ENCODE results near the gene ZDHHC7.
A peak's percentile ranks its signal among the peaks of the same experiment; 100 is the strongest.

Gene ZDHHC7

DNA sequence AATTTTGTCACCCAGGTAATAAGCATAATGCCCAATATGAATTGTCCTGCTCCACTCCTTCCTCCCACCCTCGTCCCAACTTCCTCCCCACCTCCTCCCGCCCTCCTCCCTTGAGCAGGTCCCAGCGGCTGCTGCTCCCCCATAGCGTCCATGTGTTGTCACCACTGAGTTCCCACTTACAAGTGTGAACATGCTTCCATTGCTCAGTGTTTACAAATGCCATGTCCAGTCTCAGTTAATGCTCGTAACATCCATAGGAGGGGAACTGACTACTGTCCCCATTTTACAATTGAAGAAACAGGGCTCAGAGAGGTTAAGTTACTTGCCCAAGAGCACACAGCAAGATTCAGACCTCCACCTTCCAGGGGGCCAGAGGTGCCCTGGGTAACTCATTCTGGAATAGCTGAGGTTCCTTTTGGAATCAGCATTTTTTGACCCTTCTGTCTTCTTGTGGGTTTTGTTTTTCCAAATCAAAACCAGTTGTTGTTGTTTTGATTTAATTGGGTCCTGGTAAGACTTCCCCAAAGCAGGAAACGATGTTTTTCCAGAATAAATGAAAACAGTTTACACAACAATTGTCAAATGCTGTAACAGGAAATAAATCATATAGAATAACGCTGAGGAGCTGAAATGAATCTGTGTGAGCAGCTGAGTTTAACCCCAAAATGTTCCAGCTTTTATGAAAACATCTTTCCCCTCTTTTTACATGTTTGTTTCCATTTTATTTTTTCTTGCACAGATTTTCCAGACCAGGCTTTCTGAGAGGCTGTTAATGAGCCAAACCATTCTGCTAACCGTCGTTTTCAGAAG is 73.9 kb downstream of the ZDHHC7 start:
- Mint-ChIP-seq H3K27ac (no peak overlapping the region), H3K4me3 (no peak overlapping the region), H3K9me3 (no peaks in the 10 kb centered on the region), H3K4me1 (no peaks in the 10 kb centered on the region), H3K27me3 (peaks cover 39% of the 10 kb centered on the region), H3K36me3 (no peaks in the 10 kb centered on the region)
- ATAC-seq: no peak

GRCh38 chr16:84933774-84934631 is 77.3 kb downstream of the ZDHHC7 start:
- H3K4me3 Mint-ChIP-seq: no peak overlapping the region
- H3K9me3 Mint-ChIP-seq: peaks cover 9% of the 10 kb centered on the region
- ATAC-seq: no peak
- no peaks in the 10 kb centered on the region for H3K36me3 Mint-ChIP-seq
- no peak overlapping the region for H3K27ac Mint-ChIP-seq
- H3K4me1 Mint-ChIP-seq: no peaks in the 10 kb centered on the region
- peaks cover 9% of the 10 kb centered on the region for H3K27me3 Mint-ChIP-seq

- no peak overlapping the region for H3K27ac Mint-ChIP-seq
- H3K4me3 Mint-ChIP-seq: no peak overlapping the region
- H3K9me3 Mint-ChIP-seq: peaks cover 9% of the 10 kb centered on the region
- ATAC-seq: no peak
- no peaks in the 10 kb centered on the region for H3K4me1 Mint-ChIP-seq
- peaks cover 3% of the 10 kb centered on the region for H3K27me3 Mint-ChIP-seq
- H3K36me3 Mint-ChIP-seq: no peaks in the 10 kb centered on the region
These were observed 78.7 kb downstream of the ZDHHC7 start for GRCh38 chr16:84932681-84933080.

GRCh38 chr16:84931506-84931905 is 79.8 kb downstream of the ZDHHC7 start:
- Mint-ChIP-seq H3K4me1 (no peaks in the 10 kb centered on the region), H3K4me3 (no peak overlapping the region), H3K36me3 (no peaks in the 10 kb centered on the region), H3K27ac (no peak overlapping the region), H3K27me3 (no peaks in the 10 kb centered on the region), H3K9me3 (peaks cover 9% of the 10 kb centered on the region)
- ATAC-seq: no peak

GRCh38 chr16:84931107-84931494 is 80.2 kb downstream of the ZDHHC7 start:
- H3K27me3 Mint-ChIP-seq: no peaks in the 10 kb centered on the region
- no peak overlapping the region for H3K27ac Mint-ChIP-seq
- no peaks in the 10 kb centered on the region for H3K36me3 Mint-ChIP-seq
- no peak for ATAC-seq
- peaks cover 9% of the 10 kb centered on the region for H3K9me3 Mint-ChIP-seq
- no peaks in the 10 kb centered on the region for H3K4me1 Mint-ChIP-seq
- H3K4me3 Mint-ChIP-seq: no peak overlapping the region

DNA sequence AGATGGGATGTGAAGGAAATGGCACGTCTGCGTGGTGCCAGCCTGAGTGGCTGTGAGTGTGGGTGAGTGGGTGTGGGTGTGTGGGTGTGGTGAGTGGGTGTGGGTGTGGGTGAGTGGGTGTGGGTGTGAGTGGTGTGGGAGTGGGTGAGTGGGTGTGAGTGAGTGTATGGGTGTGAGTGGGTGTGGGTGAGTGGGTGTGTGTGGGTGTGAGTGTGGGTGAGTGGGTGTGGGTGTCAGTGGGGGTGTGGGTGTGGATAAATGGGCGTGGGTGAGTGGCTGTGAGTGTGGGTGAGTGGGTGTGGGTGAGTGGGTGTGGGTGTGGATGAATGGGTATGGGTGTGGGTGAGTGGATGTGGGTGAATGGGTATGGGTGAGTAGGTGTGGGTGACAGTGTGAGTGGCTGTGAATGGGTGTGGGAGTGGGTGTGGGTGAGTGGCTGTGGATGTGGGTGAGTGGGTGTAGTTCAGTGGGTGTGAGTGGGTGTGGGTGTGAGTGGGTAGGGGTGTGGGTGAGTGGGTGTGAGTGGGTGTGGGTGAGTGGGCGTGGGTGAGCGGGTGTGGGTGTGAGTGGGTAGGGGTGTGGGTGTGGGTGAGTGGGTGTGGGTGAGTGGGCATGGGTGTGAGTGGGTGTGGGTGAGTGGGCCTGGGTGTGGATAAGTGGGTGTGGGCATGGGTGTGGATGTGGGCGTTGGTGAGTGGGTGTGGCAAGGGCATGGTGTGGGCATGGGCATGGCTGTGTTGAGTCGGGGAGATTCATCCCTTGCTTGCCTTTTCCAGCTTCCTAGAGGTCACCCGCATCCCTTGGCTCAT is 80.8 kb downstream of the ZDHHC7 start:
- Mint-ChIP-seq H3K36me3 (no peaks in the 10 kb centered on the region), H3K4me1 (no peaks in the 10 kb centered on the region), H3K4me3 (no peak overlapping the region), H3K27ac (no peak overlapping the region), H3K27me3 (no peaks in the 10 kb centered on the region), H3K9me3 (peaks cover 9% of the 10 kb centered on the region)
- peak; percentile 54 for ATAC-seq

DNA sequence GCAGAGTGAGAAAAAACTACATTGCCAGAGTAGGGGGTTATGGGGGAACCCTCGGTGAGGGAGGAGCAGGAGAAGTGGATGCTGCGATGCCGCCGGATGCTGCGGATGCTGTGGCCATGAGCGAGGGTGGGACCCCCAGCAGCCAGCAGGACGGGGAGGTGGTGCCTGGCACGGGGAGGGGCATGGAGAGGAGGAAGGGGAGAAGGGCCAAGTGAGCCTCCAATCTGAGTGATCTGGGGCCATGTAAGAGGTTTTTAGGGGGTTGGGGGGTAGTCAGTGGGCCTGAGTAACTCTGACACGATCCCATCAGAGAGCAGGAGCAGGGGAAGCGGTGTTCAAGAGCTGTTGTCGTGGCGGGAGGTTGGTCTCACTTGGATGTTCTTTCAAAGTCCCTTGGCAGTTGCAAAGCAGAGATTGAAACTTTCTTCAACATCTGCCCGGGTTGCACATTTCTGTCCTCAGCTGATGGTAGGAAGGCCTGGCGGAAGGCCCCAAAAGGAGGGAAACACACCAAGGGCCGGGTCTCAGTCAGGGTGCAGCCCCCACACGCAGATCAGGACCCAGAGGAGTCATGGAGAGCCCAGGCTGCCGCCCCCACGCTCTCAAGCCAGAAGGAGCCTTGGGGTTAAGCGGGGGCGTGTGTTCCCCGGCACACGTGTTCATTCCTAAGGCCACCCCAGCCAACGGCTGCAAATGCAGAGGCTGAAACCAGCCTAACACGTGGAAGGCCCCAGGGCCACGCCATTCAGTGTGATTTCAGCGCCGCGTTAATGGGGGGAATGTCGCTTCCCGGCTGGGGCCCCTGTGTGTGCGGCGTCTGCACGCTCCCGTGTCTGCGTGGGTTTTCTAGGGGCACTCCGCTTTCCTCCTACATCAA is 81.7 kb downstream of the ZDHHC7 start:
- no peaks in the 10 kb centered on the region for H3K36me3 Mint-ChIP-seq
- peaks cover 8% of the 10 kb centered on the region for H3K27me3 Mint-ChIP-seq
- H3K4me3 Mint-ChIP-seq: no peak overlapping the region
- H3K27ac Mint-ChIP-seq: no peak overlapping the region
- peaks cover 9% of the 10 kb centered on the region for H3K9me3 Mint-ChIP-seq
- no peaks in the 10 kb centered on the region for H3K4me1 Mint-ChIP-seq
- no peak for ATAC-seq

- H3K9me3 Mint-ChIP-seq: peaks cover 9% of the 10 kb centered on the region
- no peak overlapping the region for H3K27ac Mint-ChIP-seq
- peaks cover 14% of the 10 kb centered on the region for H3K27me3 Mint-ChIP-seq
- H3K4me1 Mint-ChIP-seq: no peaks in the 10 kb centered on the region
- H3K36me3 Mint-ChIP-seq: no peaks in the 10 kb centered on the region
- no peak overlapping the region for H3K4me3 Mint-ChIP-seq
- ATAC-seq: no peak
These were observed 82.5 kb downstream of the ZDHHC7 start for GRCh38 chr16:84928679-84929420.

- H3K4me1 Mint-ChIP-seq: no peaks in the 10 kb centered on the region
- H3K27ac Mint-ChIP-seq: no peak overlapping the region
- H3K9me3 Mint-ChIP-seq: peaks cover 9% of the 10 kb centered on the region
- no peak for ATAC-seq
- H3K4me3 Mint-ChIP-seq: no peak overlapping the region
- H3K36me3 Mint-ChIP-seq: no peaks in the 10 kb centered on the region
- peaks cover 14% of the 10 kb centered on the region for H3K27me3 Mint-ChIP-seq
These were observed 83.4 kb downstream of the ZDHHC7 start for GRCh38 chr16:84927621-84928591.

GRCh38 chr16:84926462-84926861 is 84.9 kb downstream of the ZDHHC7 start:
- Mint-ChIP-seq H3K4me3 (no peak overlapping the region), H3K4me1 (no peaks in the 10 kb centered on the region), H3K36me3 (no peaks in the 10 kb centered on the region), H3K9me3 (peaks cover 9% of the 10 kb centered on the region), H3K27ac (no peak overlapping the region), H3K27me3 (peaks cover 14% of the 10 kb centered on the region)
- no peak for ATAC-seq

DNA sequence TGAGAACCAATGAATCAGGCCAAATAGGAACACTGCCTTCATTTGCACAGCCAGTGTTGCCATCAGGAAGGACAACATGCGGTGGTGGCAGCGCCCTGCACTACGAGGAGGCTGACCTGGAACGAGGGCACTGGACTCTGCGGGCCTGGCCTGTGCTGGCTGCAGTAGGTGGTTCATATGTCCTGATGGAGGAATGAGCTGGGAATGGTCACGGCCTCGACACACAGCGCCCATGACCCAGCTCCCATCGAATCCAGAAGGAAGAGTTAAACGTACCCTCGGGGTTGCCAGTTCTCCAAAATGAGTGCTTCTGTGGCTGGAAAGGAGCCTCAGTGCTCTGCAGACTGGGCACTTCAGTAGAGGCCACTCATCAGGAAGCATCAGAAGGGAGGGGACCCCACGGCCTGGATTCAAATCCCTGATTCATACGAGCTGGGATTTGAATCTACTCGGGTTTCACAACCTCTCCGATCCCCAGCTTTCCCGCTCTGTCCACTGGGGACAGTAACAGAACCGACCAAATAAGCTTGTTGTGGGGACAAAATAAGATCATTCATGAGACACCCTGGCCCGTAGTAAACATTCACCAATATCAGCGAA is 85.5 kb downstream of the ZDHHC7 start:
- peaks cover 18% of the 10 kb centered on the region for H3K27me3 Mint-ChIP-seq
- H3K4me3 Mint-ChIP-seq: no peak overlapping the region
- H3K9me3 Mint-ChIP-seq: peaks cover 6% of the 10 kb centered on the region
- H3K27ac Mint-ChIP-seq: no peak overlapping the region
- no peaks in the 10 kb centered on the region for H3K36me3 Mint-ChIP-seq
- no peak for ATAC-seq
- H3K4me1 Mint-ChIP-seq: no peaks in the 10 kb centered on the region

DNA sequence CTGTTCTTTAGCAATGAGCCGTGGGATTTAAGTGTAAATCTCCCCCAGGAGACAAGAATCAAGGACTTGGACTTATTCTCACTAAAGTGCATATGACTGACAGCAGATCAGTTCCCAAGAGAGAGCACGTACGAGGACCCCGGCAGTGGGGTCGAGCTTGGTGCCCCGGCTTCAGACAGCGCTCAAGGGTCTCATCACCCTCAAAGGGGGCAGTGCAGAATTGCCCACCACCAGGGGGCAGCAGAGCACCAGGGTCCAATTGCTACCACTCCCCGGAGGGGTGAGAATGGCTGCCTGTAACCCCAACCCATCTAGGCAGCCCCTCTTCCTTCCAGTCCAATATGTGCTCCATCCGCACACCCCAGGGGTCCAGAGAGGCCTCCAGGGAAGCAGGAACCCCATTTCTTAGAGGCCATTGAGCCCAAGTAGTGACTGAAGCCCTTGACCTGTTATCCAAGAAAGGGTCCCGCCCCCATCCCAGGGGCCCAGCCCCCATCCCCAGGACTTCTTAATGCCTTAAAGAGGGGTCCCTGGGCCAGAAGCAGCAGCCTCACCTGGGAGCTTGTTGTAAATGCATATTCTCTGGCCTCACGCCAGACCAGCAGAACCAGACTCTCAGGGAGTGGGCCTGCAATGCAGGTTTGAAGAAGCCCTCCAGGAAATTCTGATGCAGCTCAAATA is 86.1 kb downstream of the ZDHHC7 start:
- ATAC-seq: no peak
- peaks cover under 1% of the 10 kb centered on the region for H3K9me3 Mint-ChIP-seq
- H3K36me3 Mint-ChIP-seq: no peaks in the 10 kb centered on the region
- H3K27ac Mint-ChIP-seq: no peak overlapping the region
- no peaks in the 10 kb centered on the region for H3K4me1 Mint-ChIP-seq
- peaks cover 24% of the 10 kb centered on the region for H3K27me3 Mint-ChIP-seq
- no peak overlapping the region for H3K4me3 Mint-ChIP-seq
